Activated T-cell treated with anti-CD3 and anti-CD28 coated beads for 24 hours (primary cell): Measurements from ENCODE around the gene LYRM1.
"Not testable (repeated sequence)": the region's sequence is repeated elsewhere in the genome, so short reads cannot be mapped to it uniquely, and the experiment has no call there.

ENCODE experiments used
- DNase-seq: peaks from one replicate; pipeline ENCODE4 v3.0.0-alpha.2; 2020; ENCODE audit warnings: low read depth

The LYRM1 gene, protein sequence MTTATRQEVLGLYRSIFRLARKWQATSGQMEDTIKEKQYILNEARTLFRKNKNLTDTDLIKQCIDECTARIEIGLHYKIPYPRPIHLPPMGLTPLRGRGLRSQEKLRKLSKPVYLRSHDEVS

GRCh38 chr16:20900299-20901067 is at the start of gene LYRM1, which contains the start of gene DCUN1D3:
LYRM1 (plus strand) TSS chr16:20900771; CDS start chr16:20915556, 14,785 bp downstream.
DCUN1D3 (minus strand) TSS chr16:20900358; CDS start chr16:20862538, 37,820 bp downstream.
- DNase-seq = peak; percentile 89

DNA sequence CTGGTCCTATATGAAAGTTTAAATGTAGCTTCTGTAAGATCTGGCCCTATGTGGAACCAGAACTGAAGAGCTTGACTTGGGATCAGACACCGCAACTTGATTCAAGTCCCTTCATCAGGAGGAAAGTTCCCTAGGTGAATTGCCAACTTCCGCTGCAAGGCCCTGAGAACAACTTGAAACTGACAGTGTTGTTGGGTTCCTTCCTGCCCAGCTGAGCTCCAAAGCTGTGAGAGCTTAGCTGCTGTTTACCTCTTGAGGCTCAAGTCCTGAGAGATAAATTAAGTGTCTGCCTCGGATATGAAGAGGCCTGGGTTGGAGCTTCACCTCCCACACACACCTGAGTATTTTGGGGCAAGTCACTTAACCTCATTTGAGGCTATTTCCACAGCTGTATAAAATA is 49.6 kb upstream of the LYRM1 start:
- DNase-seq = no peak

DNA sequence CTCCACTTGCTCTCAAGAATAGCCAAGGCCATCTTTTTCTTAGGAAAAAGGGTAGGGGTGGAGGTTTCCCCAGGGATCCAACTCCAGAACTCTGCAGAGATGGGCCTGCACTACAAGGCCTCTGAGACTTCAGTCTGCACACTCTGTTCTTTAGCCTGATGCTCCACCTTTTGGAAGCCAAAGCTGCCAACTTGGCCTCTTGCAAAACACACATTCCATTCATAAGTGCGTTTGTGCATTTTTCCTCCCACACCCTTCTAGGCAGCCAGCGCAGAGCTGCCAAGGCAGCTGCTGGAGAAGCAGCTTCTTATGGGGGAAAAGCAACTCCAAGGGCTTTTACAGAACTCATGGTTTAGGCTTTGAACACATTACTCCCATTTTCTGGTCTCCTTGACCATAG is 49.0 kb upstream of the LYRM1 start:
- DNase-seq = no peak

DNA sequence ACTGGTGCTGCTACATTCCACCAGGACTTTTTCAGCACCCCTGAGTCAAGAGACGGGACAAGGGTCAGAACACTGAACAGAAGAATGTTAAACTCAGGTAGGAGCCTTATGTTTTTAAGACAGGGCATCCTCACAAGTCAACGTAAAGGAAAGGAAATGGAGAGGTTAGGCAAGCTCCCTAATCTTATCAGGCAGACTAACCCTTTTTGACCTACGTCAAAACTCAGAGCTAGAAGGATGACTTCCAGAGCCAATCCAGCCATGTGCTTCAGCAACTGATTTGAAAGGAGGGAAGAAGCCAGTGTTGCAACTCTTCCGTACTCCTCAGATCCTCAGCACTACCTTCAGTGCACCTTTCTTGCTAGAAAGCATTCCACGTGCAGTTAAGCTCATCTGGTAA is 47.4 kb upstream of the LYRM1 start:
- no peak for DNase-seq

DNA sequence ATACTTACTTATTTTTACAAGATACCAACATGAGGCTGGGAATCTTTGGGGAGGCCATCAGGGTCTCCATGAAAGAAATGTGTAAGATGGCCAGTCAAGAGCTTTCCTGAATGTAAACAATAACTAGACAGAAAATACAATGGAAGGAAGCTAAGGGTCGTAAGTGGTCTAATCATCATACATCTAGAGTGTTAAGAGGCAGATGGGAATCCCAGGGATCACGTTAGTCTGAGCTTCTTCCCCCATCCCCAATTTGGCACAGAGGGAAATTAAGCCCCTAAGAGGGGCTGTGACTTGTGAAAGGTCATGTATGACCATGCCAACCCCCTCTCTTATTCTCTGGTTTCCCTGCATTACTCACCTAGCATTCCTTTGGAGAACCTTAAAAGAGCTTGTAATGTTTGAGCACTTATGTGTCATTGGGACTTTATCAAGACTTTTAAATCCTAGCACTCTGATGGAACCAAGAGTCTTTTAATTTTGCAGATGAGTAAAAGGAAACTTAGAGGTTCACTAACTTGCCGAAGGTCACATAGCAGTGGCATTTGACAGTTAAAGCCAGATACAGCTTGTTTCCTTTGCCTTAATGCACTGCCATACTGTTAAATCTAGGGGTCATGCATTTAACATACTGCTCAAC is 46.5 kb upstream of the LYRM1 start:
- DNase-seq = no peak

DNA sequence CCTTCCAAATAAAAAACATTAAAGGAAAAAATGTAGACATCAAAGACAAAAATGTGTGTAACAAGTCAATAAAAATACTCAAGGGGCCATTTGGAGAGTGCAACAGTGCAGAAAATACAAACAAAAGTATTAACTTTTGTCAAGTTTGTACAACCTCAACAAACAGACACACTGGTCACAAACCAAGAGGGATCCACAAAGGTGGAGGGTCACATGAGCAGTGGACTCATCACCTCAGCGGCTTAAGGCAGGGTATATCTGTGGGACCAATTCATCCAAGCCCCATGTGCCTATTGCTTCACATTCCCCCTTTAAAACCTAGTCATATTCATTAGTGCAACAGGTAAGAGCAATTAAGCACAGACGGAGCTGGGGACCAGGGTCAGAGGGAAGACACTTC is 45.6 kb upstream of the LYRM1 start:
- no peak for DNase-seq

DNA sequence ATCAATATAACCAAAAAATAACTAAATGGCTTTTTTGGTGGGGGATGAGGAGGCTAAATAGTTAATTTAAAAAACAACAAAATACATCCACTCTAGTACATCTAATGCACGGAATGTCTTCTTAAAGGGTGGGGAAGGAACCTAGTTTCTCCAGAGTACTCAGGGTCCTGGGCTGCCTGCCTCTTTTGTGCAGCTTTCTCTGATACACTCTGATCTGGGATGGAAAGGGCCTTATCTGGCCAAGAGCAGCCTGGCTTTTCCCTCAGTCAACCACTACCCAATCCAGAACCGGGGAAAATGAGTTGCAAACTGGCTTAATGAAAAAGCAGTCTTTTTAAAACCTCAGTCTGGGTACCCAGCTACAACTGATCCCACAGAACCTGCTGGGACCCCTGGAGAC is 43.3 kb upstream of the LYRM1 start:
- DNase-seq = no peak

DNA sequence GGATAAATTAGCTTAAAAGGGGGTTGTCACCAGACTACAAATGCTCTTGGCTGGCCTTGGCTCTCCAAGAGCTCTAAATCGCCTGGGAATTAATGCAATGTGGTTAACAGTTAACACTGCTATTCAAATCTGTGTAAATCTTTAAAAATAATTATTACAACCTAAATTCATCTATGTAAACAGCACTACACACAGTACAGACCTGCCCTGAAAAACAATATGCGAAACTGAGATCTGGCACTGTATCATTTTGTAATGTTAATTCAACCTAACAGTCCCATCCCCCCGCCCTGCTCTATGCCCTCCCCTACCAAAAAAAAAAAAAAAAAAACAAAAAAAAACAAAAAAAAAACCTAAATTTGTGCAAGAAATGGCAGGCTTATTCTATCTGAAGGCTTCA is 41.3 kb upstream of the LYRM1 start:
- no peak for DNase-seq

- no peak for DNase-seq
Observed at GRCh38 chr16:20859699-20860098, 40.9 kb upstream of the LYRM1 start.

GRCh38 chr16:20860361-20860760 is 40.2 kb upstream of the LYRM1 start:
- no peak for DNase-seq

DNA sequence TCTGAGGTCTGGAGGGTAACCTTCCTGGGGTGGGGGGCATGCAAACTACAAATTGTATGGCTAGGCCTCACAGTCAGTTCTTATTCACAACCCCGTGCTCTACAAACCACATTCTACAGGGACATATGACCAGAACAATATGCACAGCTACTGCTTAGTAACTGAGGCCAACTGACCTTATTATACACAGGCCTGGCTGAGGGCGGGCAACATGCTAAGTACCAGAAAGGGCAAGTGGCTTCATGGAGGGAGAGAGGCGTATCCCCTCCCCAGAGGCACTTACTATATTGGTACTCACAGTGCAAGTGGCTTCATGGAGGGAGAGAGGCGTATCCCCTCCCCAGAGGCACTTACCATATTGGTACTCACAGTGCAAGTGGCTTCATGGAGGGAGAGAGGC is 39.6 kb upstream of the LYRM1 start:
- DNase-seq = not testable (repeated sequence)

DNA sequence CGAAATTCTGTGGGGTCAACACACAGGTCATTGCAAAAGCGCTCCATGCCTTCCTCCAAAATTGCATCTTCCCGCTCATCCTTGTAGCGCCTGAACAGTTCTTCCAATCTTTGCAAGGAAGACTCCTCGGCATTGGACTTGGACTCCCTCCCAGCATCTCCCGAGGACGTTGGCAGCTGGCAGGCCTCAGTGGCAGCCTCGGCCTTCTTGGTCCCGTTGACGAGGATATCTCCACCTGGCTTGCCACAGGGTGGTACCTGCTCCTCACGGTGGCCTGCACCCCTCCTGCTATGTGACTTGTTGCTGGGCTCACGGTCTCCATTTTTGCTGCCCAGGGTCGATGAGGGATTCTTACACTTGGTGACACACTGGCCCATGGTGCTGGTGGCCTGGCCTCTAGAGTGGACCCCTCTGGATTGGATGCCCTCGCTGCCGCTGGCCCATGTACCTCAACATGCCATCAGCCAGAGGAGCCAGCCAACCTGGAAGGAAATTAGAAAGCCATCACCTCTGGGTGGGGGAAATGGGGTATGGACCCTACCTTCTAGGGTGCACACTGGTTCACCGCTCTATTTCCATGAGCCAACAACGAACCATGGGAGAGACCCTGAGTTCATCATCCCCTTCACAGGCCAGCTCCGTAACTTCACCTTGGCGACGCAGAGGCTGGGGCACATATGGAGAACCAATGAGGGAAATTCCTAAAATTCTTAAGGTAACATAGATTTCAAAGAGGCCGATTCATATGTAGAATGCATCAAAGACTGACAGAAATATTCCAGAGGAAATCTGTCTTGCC is 38.2 kb upstream of the LYRM1 start:
- no peak for DNase-seq

GRCh38 chr16:20864376-20864775 is 36.2 kb upstream of the LYRM1 start:
- DNase-seq = not testable (repeated sequence)

DNA sequence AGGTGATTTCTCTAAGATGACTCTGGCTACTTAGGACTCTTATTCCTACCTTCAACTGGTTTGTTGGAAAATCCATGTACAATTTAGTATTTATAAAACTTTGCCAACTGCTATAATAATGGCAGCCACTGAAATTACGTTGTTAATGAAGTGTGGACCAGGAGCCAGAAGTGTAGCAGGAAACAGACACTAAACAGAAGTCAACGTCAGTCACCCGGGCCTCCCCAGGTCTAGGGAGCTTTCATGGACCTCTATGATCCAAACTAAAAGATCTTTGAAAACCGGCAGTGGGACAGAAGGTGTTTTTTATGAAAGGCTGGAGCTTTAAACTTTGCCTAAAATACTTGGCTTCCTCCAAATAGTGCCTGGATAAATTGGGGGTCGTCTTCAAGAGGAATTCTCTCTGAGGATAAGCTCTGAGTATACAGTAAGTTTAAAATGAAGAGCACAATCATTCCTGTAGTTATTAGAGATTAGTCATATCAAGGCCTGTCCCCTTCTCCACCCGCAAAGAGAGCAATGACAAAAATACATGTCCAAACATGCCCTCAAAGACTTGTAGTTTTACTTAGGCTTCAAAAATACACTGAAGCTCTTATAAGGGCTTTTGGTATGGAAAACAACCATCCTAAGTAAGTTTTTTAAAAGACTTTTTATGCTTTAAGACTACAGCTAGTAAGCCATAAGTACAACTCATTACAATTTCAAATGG is 35.0 kb upstream of the LYRM1 start:
- no peak for DNase-seq

GRCh38 chr16:20866145-20866772 is 34.3 kb upstream of the LYRM1 start:
- DNase-seq = no peak

- no peak for DNase-seq
Observed at GRCh38 chr16:20866801-20867200, 33.8 kb upstream of the LYRM1 start.

DNA sequence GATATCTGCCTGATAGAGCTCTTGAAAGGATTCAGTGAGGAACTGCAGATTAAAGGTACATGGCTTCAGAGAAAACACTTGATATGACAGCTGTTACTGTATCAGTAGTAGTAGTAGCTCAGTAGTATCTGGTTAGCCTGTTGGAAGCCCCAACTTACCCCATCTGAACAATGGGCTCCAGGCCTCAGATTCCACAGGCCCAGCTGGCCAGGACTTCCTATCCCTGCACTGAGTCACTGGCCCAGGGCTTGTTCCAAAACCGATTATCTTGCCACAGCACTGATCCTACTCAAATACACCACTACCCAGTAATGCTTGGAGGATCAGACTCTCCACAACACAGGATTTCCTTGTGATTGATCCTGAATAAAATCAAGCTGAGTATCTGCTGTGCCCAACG is 33.0 kb upstream of the LYRM1 start:
- no peak for DNase-seq

DNA sequence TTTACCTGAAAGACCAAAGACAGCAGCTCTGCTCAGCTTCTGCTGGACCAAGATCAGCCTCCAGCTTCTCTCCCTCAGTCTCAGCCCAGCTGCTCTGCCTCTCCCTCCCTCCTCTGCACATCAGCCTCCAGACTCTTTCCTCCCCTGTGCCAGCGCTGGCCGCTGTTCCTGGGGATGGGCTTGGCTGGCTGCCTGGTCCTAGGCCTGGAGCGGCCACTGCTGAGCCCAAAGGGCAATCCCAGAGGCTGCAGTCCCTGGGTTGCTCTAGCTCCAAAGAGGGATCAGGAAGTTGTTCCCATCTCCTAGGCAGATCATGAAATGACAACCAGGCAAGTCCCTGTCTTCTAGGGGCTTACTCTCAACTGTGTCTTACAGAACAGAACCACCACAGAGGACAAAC is 31.7 kb upstream of the LYRM1 start:
- no peak for DNase-seq

- DNase-seq = no peak
Observed at GRCh38 chr16:20870122-20870820, 30.3 kb upstream of the LYRM1 start.

- no peak for DNase-seq
Observed at GRCh38 chr16:20871258-20871657, 29.3 kb upstream of the LYRM1 start.
